H9 (cell line): Measurements from ENCODE around the gene SIDT2. TPM values are rescaled to one million over a fixed set of nuclear protein-coding genes. Genes with fewer than 3 reads are reported as not detected.
A peak's percentile ranks its signal among the peaks of the same experiment; 100 is the strongest.

Experiments
- DNase-seq: peaks from one replicate; pipeline ENCODE4 v3.0.0-alpha.2; 2017
- H2AFZ ChIP-seq: one replicate; pipeline ENCODE4 v1.6.1; 2013; ENCODE audit warnings: mild to moderate bottlenecking, low read length, control low read depth, moderate library complexity
- H2AK5ac ChIP-seq: 2 replicates; pipeline ENCODE4 v1.6.1; 2013; ENCODE audit warnings: low read length, control low read depth, mixed read lengths; ENCODE audit not compliant: insufficient read length
- H2BK120ac ChIP-seq: one replicate; pipeline ENCODE4 v1.6.1; 2013; ENCODE audit warnings: low read depth, mild to moderate bottlenecking, low read length, control low read depth, inconsistent platforms; ENCODE audit not compliant: poor library complexity, severe bottlenecking
- H2BK12ac ChIP-seq: 2 replicates; pipeline ENCODE4 v1.6.1; 2013; ENCODE audit warnings: low read length, control low read depth, mixed read lengths, low read depth; ENCODE audit not compliant: insufficient read length
- H2BK15ac ChIP-seq: 2 replicates; pipeline ENCODE4 v1.6.1; 2013; ENCODE audit warnings: low read depth, low read length, control low read depth
- H2BK20ac ChIP-seq: one replicate; pipeline ENCODE4 v1.6.1; 2013; ENCODE audit warnings: low read depth, mild to moderate bottlenecking, low read length, control low read depth, inconsistent platforms; ENCODE audit not compliant: poor library complexity, severe bottlenecking
- H2BK5ac ChIP-seq: 2 replicates; pipeline ENCODE4 v1.6.1; 2013; ENCODE audit warnings: low read length, control low read depth, mixed read lengths; ENCODE audit not compliant: insufficient read length
- H3K14ac ChIP-seq: 2 replicates; pipeline ENCODE4 v1.6.1; 2013; ENCODE audit warnings: low read length, control low read depth; ENCODE audit not compliant: insufficient read depth
- H3K18ac ChIP-seq: 2 replicates; pipeline ENCODE4 v1.6.1; 2013; ENCODE audit warnings: low read depth, mild to moderate bottlenecking, mixed read lengths, low read length, control low read depth; ENCODE audit not compliant: insufficient read length
- H3K23ac ChIP-seq: 2 replicates; pipeline ENCODE4 v1.6.1; 2013; ENCODE audit warnings: low read length, control low read depth, mixed read lengths, low read depth; ENCODE audit not compliant: insufficient read length
- H3K23me2 ChIP-seq: 2 replicates; pipeline ENCODE4 v1.6.1; 2013; ENCODE audit warnings: low read depth, mild to moderate bottlenecking, mixed read lengths, low read length, control low read depth; ENCODE audit not compliant: insufficient read length, poor library complexity, severe bottlenecking
- H3K27ac ChIP-seq: 2 replicates; pipeline ENCODE4 v1.5.1; 2013; ENCODE audit warnings: low read length, control low read depth, mixed read lengths, low read depth; ENCODE audit not compliant: insufficient read length
- H3K27me3 ChIP-seq: 2 replicates; pipeline ENCODE4 v1.6.1; 2013; ENCODE audit warnings: low read length, control low read depth, inconsistent platforms; ENCODE audit not compliant: insufficient read depth
- H3K4ac ChIP-seq: 2 replicates; pipeline ENCODE4 v1.6.1; 2013; ENCODE audit warnings: low read depth, mild to moderate bottlenecking, control low read depth, inconsistent platforms, low read length, moderate library complexity
- H3K4me1 ChIP-seq: 2 replicates; pipeline ENCODE4 v1.6.1; 2013; ENCODE audit warnings: low read length, control low read depth, inconsistent platforms; ENCODE audit not compliant: insufficient read depth
- H3K4me2 ChIP-seq: 2 replicates; pipeline ENCODE4 v1.6.1; 2013; ENCODE audit warnings: low read length, control low read depth, mixed read lengths; ENCODE audit not compliant: insufficient read length, insufficient read depth
- H3K56ac ChIP-seq: 2 replicates; pipeline ENCODE4 v1.6.1; 2013; ENCODE audit warnings: low read depth, mild to moderate bottlenecking, mixed read lengths, low read length, control low read depth; ENCODE audit not compliant: insufficient read length
- H3K79me1 ChIP-seq: 2 replicates; pipeline ENCODE4 v1.6.1; 2013; ENCODE audit warnings: low read depth, mild to moderate bottlenecking, moderate library complexity, low read length, control low read depth, inconsistent platforms; ENCODE audit not compliant: insufficient read depth, poor library complexity, severe bottlenecking
- H3K79me2 ChIP-seq: 2 replicates; pipeline ENCODE4 v1.6.1; 2013; ENCODE audit warnings: low read length, control low read depth, inconsistent platforms; ENCODE audit not compliant: insufficient read depth
- H3K9ac ChIP-seq: 2 replicates; pipeline ENCODE4 v1.6.1; 2013; ENCODE audit warnings: low read length, control low read depth, mixed read lengths; ENCODE audit not compliant: insufficient read length; ENCODE audit errors: extremely low read depth
- H3K9me3 ChIP-seq: one replicate; pipeline ENCODE4 v1.6.1; 2013; ENCODE audit warnings: low read depth, low read length, inconsistent platforms; ENCODE audit not compliant: control insufficient read depth
- H3T11ph ChIP-seq: one replicate; pipeline ENCODE4 v1.6.1; 2013; ENCODE audit warnings: mild to moderate bottlenecking, low read length, control low read depth, inconsistent platforms
- H4K20me1 ChIP-seq: one replicate; pipeline ENCODE4 v1.6.1; 2013; ENCODE audit not compliant: control insufficient read depth, insufficient read length, insufficient read depth
- H4K5ac ChIP-seq: 2 replicates; pipeline ENCODE4 v1.6.1; 2013; ENCODE audit warnings: low read depth, mild to moderate bottlenecking, mixed read lengths, low read length, control low read depth; ENCODE audit not compliant: insufficient read length
- H4K8ac ChIP-seq: replicated peaks from 2 replicates; pipeline ENCODE4 v1.6.1; 2013; ENCODE audit warnings: low read length, control low read depth, mixed read lengths, low read depth; ENCODE audit not compliant: insufficient read length
- H4K91ac ChIP-seq: 2 replicates; pipeline ENCODE4 v1.6.1; 2013; ENCODE audit warnings: low read depth, mild to moderate bottlenecking, moderate library complexity, mixed read lengths, low read length, control low read depth; ENCODE audit not compliant: insufficient read length
- H3K27ac Mint-ChIP-seq, 3 experiments: 2 replicates in 2 of 3; 3 replicates in 1 of 3; pipeline ENCODE4 v1.8.0; 2020 to 2021; ENCODE audit warnings: mixed read lengths in 3 of 3, mild to moderate bottlenecking in 1 of 3, moderate library complexity in 1 of 3
- H3K27me3 Mint-ChIP-seq: 2 replicates; pipeline ENCODE4 v1.8.0; 2021; ENCODE audit warnings: low read depth, mild to moderate bottlenecking, moderate library complexity, mixed read lengths
- H3K36me3 Mint-ChIP-seq, 3 experiments: 2 replicates in 2 of 3; 3 replicates in 1 of 3; pipeline ENCODE4 v1.8.0; 2020 to 2021; ENCODE audit warnings: low read depth in 3 of 3, mixed read lengths in 3 of 3; ENCODE audit not compliant: insufficient read depth in 1 of 3
- H3K4me1 Mint-ChIP-seq, 2 experiments: 2 replicates each; pipeline ENCODE4 v1.8.0; 2020; ENCODE audit warnings: mixed read lengths in 2 of 2
- H3K4me3 Mint-ChIP-seq, 2 experiments: 2 replicates in 1 of 2; 3 replicates in 1 of 2; pipeline ENCODE4 v1.8.0; 2020 to 2021; ENCODE audit warnings: mild to moderate bottlenecking in 2 of 2, mixed read lengths in 2 of 2, moderate library complexity in 1 of 2
- H3K9me3 Mint-ChIP-seq, 2 experiments: 2 replicates in 1 of 2; 3 replicates in 1 of 2; pipeline ENCODE4 v1.8.0; 2020; ENCODE audit warnings: mild to moderate bottlenecking in 2 of 2, mixed read lengths in 2 of 2, moderate library complexity in 1 of 2
- WGBS: extraction: QIAGEN DNeasy Blood & Tissue Kit; methylation state at CpG from one replicate; pipeline ENCODE4 v1.1.7; 2013; ENCODE audit warnings: missing lambda C conversion rate, low lambda C conversion rate, mixed read lengths; ENCODE audit not compliant: insufficient read length; ENCODE audit errors: extremely low coverage; 5-methylcytosine and 5-hydroxymethylcytosine counted together
- total RNA-seq: library from RNA; stranded (reverse); gene quantifications from 2 replicates; pipeline ENCODE4 v1.2.1, GENCODE V29; 2021
- TF ChIP-seq, protein P1 (sequence below): fragments of 200-600 bp; sonication (generic); conservative IDR thresholded peaks from 3 replicates; pipeline ENCODE4 v1.8.0; 2021; ENCODE audit warnings: antibody characterized with exemption, mild to moderate bottlenecking

Gene SIDT2
- total RNA-seq, 1 experiment from 2014 or later, result 18.3 TPM

- H3K23me2 ChIP-seq, result peaks cover 15% of the 10 kb centered on the region
- H2AFZ ChIP-seq, result no peak overlapping the region
- H3T11ph ChIP-seq, result no peak overlapping the region
- no peak overlapping the region for H3K4ac ChIP-seq
- no peak overlapping the region for H4K5ac ChIP-seq
- H2BK120ac ChIP-seq, result no peak overlapping the region
- no peaks in the 10 kb centered on the region for H3K27me3 ChIP-seq
- no peak overlapping the region for H2BK20ac ChIP-seq
- no peak overlapping the region for H3K23ac ChIP-seq
- peak overlapping the region; percentile 60 for H3K9ac ChIP-seq
- no peak overlapping the region for H3K18ac ChIP-seq
- H3K27ac ChIP-seq, result no peak overlapping the region
- H2BK12ac ChIP-seq, result no peak overlapping the region
- no peak overlapping the region for H4K8ac ChIP-seq
- no peak for DNase-seq
- no peaks in the 10 kb centered on the region for H3K79me1 ChIP-seq
- Mint-ChIP-seq H3K27ac (peak overlapping the region; percentile 79 to 91 (median 84); a peak in 6 of 7 replicates), H3K4me1 (peaks cover 24 to 26% of the 10 kb centered on the region in 2 experiments), H3K36me3 (peaks cover 6 to 31% (median 17%) of the 10 kb centered on the region in 3 experiments; a peak in 5 of 7 replicates), H3K9me3 (no peaks in the 10 kb centered on the region), H3K27me3 (no peaks in the 10 kb centered on the region; the same call in 1 of the 2 replicates), H3K4me3 (peak overlapping the region; percentile 94 to 97)
- H3K14ac ChIP-seq, result no peak overlapping the region
- no peak overlapping the region for H2BK15ac ChIP-seq
- H3K79me2 ChIP-seq, result no peaks in the 10 kb centered on the region
- no peaks in the 10 kb centered on the region for H3K9me3 ChIP-seq
- peak overlapping the region; percentile 92 for H3K4me2 ChIP-seq
- H3K56ac ChIP-seq, result no peak overlapping the region
- TF ChIP-seq, protein P1, sequence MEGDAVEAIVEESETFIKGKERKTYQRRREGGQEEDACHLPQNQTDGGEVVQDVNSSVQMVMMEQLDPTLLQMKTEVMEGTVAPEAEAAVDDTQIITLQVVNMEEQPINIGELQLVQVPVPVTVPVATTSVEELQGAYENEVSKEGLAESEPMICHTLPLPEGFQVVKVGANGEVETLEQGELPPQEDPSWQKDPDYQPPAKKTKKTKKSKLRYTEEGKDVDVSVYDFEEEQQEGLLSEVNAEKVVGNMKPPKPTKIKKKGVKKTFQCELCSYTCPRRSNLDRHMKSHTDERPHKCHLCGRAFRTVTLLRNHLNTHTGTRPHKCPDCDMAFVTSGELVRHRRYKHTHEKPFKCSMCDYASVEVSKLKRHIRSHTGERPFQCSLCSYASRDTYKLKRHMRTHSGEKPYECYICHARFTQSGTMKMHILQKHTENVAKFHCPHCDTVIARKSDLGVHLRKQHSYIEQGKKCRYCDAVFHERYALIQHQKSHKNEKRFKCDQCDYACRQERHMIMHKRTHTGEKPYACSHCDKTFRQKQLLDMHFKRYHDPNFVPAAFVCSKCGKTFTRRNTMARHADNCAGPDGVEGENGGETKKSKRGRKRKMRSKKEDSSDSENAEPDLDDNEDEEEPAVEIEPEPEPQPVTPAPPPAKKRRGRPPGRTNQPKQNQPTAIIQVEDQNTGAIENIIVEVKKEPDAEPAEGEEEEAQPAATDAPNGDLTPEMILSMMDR, result no peak
- no peaks in the 10 kb centered on the region for H4K20me1 ChIP-seq
- H2AK5ac ChIP-seq, result no peak overlapping the region
- no peaks in the 10 kb centered on the region for H3K4me1 ChIP-seq
- WGBS, result no CpG with 5 or more reads among the region's 14 CpGs
- no peak overlapping the region for H4K91ac ChIP-seq
- no peak overlapping the region for H2BK5ac ChIP-seq
Measured at GRCh38 chr11:117230999-117231841, 52.7 kb downstream of the SIDT2 start.
